H1 (cell line): ENCODE measurements around the gene TM4SF20. TPM values are rescaled to one million over a fixed set of nuclear protein-coding genes. Genes with fewer than 3 reads are reported as not detected.

Experiments
- CTCF ChIA-PET: fragments of 300-600 bp; sonication (Branson Sonifier 250); formaldehyde crosslinking; loops from one replicate; lab custom pipeline; 2021; ENCODE audit not compliant: partially characterized antibody; lab: Charles Lee
- POLR2A ChIA-PET: fragments of 300-600 bp; sonication (Branson Sonifier 250); formaldehyde crosslinking; loops from one replicate; lab custom pipeline; 2021; ENCODE audit warnings: inconsistent platforms; ENCODE audit not compliant: partially characterized antibody; lab: Charles Lee
- DNase-seq, 2 experiments: peaks; one replicate each; pipeline versions ENCODE4 v3.0.0 to v3.0.0-alpha.2; 2010 to 2022; ENCODE audit warnings: low spot score in 2 of 2, low read depth in 1 of 2, mixed read lengths in 1 of 2
- FAIRE-seq: peaks from 2 replicates; lab custom pipeline; 2011; peaks lifted over from hg19 to GRCh38; lab: Jason Lieb, UNC
- H2AFZ ChIP-seq: 2 replicates; pipeline ENCODE4 v1.8.1; 2012; ENCODE audit warnings: low read length, inconsistent platforms
- H2AK5ac ChIP-seq: 2 replicates; pipeline ENCODE4 v1.6.1; 2013; ENCODE audit warnings: low read depth, low read length
- H2BK120ac ChIP-seq: replicated peaks from 2 replicates; pipeline ENCODE3; 2013; ENCODE audit warnings: low read depth, low read length, inconsistent platforms
- H2BK12ac ChIP-seq: 2 replicates; pipeline ENCODE4 v1.6.1; 2013; ENCODE audit warnings: low read depth, low read length
- H2BK15ac ChIP-seq: 2 replicates; pipeline ENCODE4 v1.6.1; 2013; ENCODE audit warnings: low read length
- H2BK20ac ChIP-seq: 2 replicates; pipeline ENCODE4 v1.6.1; 2013; ENCODE audit warnings: low read length
- H2BK5ac ChIP-seq: 2 replicates; pipeline ENCODE4 v1.6.1; 2013; ENCODE audit warnings: low read depth, low read length
- H3K14ac ChIP-seq: 2 replicates; pipeline ENCODE4 v1.6.1; 2013; ENCODE audit warnings: inconsistent platforms; ENCODE audit not compliant: insufficient read length
- H3K18ac ChIP-seq: 2 replicates; pipeline ENCODE4 v1.6.1; 2013; ENCODE audit warnings: low read length; ENCODE audit errors: extremely low read depth
- H3K23ac ChIP-seq: 2 replicates; pipeline ENCODE4 v1.6.1; 2013; ENCODE audit warnings: inconsistent platforms; ENCODE audit not compliant: insufficient read length
- H3K23me2 ChIP-seq: 2 replicates; pipeline ENCODE4 v1.6.1; 2013; ENCODE audit warnings: low read depth, low read length
- H3K27ac ChIP-seq: 2 replicates; pipeline ENCODE4 v1.6.1; 2011; ENCODE audit warnings: low read depth, low read length, inconsistent platforms
- H3K27me3 ChIP-seq, 4 experiments: replicated peaks in 1 of 4; 1 replicate in 1 of 4; 2 replicates in 3 of 4; pipeline versions ENCODE4 v1.6.1 to v1.8.1; 2011 to 2013; ENCODE audit warnings: low read length in 3 of 4, mild to moderate bottlenecking in 3 of 4, inconsistent platforms in 2 of 4, mixed read lengths in 2 of 4, moderate library complexity in 1 of 4; ENCODE audit not compliant: control insufficient read depth in 3 of 4, insufficient read depth in 3 of 4; ENCODE audit errors: extremely low read depth in 1 of 4
- H3K36me3 ChIP-seq, 4 experiments: 2 replicates each; pipeline versions ENCODE4 v1.6.1 to v1.8.1; 2011 to 2013; ENCODE audit warnings: mild to moderate bottlenecking in 4 of 4, low read length in 3 of 4, moderate library complexity in 2 of 4, control low read depth in 1 of 4, inconsistent platforms in 1 of 4; ENCODE audit not compliant: insufficient read depth in 4 of 4, control insufficient read depth in 2 of 4
- H3K4ac ChIP-seq: replicated peaks from 2 replicates; pipeline ENCODE3; 2013; ENCODE audit warnings: low read length, low read depth, mixed read lengths, inconsistent platforms; ENCODE audit not compliant: insufficient read length
- H3K4me1 ChIP-seq, 4 experiments: replicated peaks in 1 of 4; 1 replicate in 1 of 4; 2 replicates in 3 of 4; pipeline versions ENCODE4 v1.6.1 to v1.8.1; 2011 to 2013; ENCODE audit warnings: low read length in 3 of 4, inconsistent platforms in 2 of 4, mixed read lengths in 1 of 4; ENCODE audit not compliant: insufficient read depth in 4 of 4, control insufficient read depth in 3 of 4
- H3K4me2 ChIP-seq, 2 experiments: 2 replicates each; pipeline versions ENCODE4 v1.6.1 to v1.8.1; 2011 to 2013; ENCODE audit warnings: low read depth in 2 of 2, low read length in 2 of 2, control low read depth in 1 of 2, inconsistent platforms in 1 of 2, mild to moderate bottlenecking in 1 of 2; ENCODE audit not compliant: insufficient read depth in 1 of 2
- H3K4me3 ChIP-seq, 4 experiments: fragments of 200-600, 300-600 bp in 1 of 4; sonication (generic), shearing (Covaris generic), sonication (Bioruptor Twin) in 1 of 4; 2 replicates each; pipeline versions ENCODE4 v1.5.1 to v1.8.1; 2011 to 2016; ENCODE audit warnings: low read length in 4 of 4, low read depth in 3 of 4, control low read depth in 2 of 4, inconsistent platforms in 2 of 4, mild to moderate bottlenecking in 2 of 4, mixed read lengths in 1 of 4, moderate library complexity in 1 of 4; ENCODE audit not compliant: insufficient read depth in 2 of 4; ENCODE audit errors: extremely low read depth in 1 of 4
- H3K56ac ChIP-seq: replicated peaks from 2 replicates; pipeline ENCODE3; 2013; ENCODE audit warnings: low read depth, mild to moderate bottlenecking, mixed read lengths, low read length, inconsistent platforms; ENCODE audit not compliant: insufficient read length
- H3K79me1 ChIP-seq: 2 replicates; pipeline ENCODE4 v1.6.1; 2013; ENCODE audit warnings: low read depth, low read length, control low read depth
- H3K79me2 ChIP-seq, 2 experiments: 2 replicates each; pipeline versions ENCODE4 v1.6.1 to v1.8.1; 2012 to 2013; ENCODE audit warnings: low read length in 2 of 2, mild to moderate bottlenecking in 2 of 2, inconsistent platforms in 1 of 2; ENCODE audit not compliant: insufficient read depth in 2 of 2, control insufficient read depth in 1 of 2
- H3K9ac ChIP-seq, 4 experiments: replicated peaks in 1 of 4; 1 replicate in 1 of 4; 2 replicates in 3 of 4; pipeline versions ENCODE4 v1.6.1 to v1.8.1; 2011 to 2013; ENCODE audit warnings: low read depth in 3 of 4, low read length in 3 of 4, control low read depth in 2 of 4, mild to moderate bottlenecking in 2 of 4, moderate library complexity in 2 of 4, inconsistent platforms in 1 of 4; ENCODE audit errors: extremely low read depth in 1 of 4
- H3K9me3 ChIP-seq, 2 experiments: 2 replicates each; pipeline versions ENCODE4 v1.6.1 to v1.8.1; 2012 to 2013; ENCODE audit warnings: mild to moderate bottlenecking in 2 of 2, moderate library complexity in 2 of 2, control low read depth in 1 of 2, inconsistent platforms in 1 of 2, low read depth in 1 of 2, low read length in 1 of 2, mixed read lengths in 1 of 2; ENCODE audit not compliant: insufficient read depth in 2 of 2
- H4K20me1 ChIP-seq, 2 experiments: replicated peaks in 1 of 2; 2 replicates each; pipeline versions ENCODE3 to v1.8.1; 2011 to 2013; ENCODE audit warnings: inconsistent platforms in 2 of 2, low read length in 2 of 2, mild to moderate bottlenecking in 1 of 2; ENCODE audit not compliant: insufficient read depth in 2 of 2, control insufficient read depth in 1 of 2
- H4K5ac ChIP-seq: 2 replicates; pipeline ENCODE4 v1.6.1; 2013; ENCODE audit warnings: low read length, low read depth, mixed read lengths, inconsistent platforms; ENCODE audit not compliant: insufficient read length
- H4K8ac ChIP-seq: 2 replicates; pipeline ENCODE4 v1.8.0; 2013; ENCODE audit warnings: mild to moderate bottlenecking, moderate library complexity, low read length, inconsistent platforms; ENCODE audit not compliant: insufficient read depth; ENCODE audit errors: extremely low read depth
- H4K91ac ChIP-seq: replicated peaks from 2 replicates; pipeline ENCODE3; 2013; ENCODE audit warnings: low read length, mixed read lengths, inconsistent platforms; ENCODE audit not compliant: insufficient read length
- BCL11A ChIP-seq, 2 experiments: IDR thresholded peaks; one replicate each; pipeline ENCODE4 v1.6.1; 2011; ENCODE audit warnings: low read depth in 2 of 2, low read length in 2 of 2, mild to moderate bottlenecking in 2 of 2
- CEBPB ChIP-seq: IDR thresholded peaks from 2 replicates; pipeline ENCODE4 v1.6.1; 2012; ENCODE audit warnings: low read depth, low read length
- KDM5A ChIP-seq: fragments of 200-600 bp; IDR thresholded peaks from 2 replicates; pipeline ENCODE4 v1.7.1; 2012; ENCODE audit warnings: mild to moderate bottlenecking, low read length, inconsistent platforms, mixed read lengths
- MAFK ChIP-seq: IDR thresholded peaks from 2 replicates; pipeline ENCODE4 v1.6.1; 2012; ENCODE audit warnings: low read depth, mild to moderate bottlenecking, improper control_type of control experiment, low read length
- SUZ12 ChIP-seq: fragments of 200-600 bp; sonication (generic); IDR thresholded peaks from 2 replicates; pipeline ENCODE4 v1.6.1; 2012; ENCODE audit warnings: mild to moderate bottlenecking, inconsistent platforms, low read length, moderate library complexity, mixed read lengths
- TBP ChIP-seq: IDR thresholded peaks from 2 replicates; pipeline ENCODE4 v1.6.1; 2011; ENCODE audit warnings: low read depth, low read length, improper control_type of control experiment
- YY1 ChIP-seq: IDR thresholded peaks from 2 replicates; pipeline ENCODE4 v1.6.1; 2011; ENCODE audit warnings: low read depth, mild to moderate bottlenecking, low read length
- WGBS, 2 experiments: shearing (Covaris generic) in 1 of 2; methylation state at CpG; one replicate each; pipeline versions ENCODE4 v1.1.6 to v1.1.7; 2013 to 2015; ENCODE audit warnings: low lambda C conversion rate in 2 of 2, mixed read lengths in 2 of 2, inconsistent platforms in 1 of 2, low coverage in 1 of 2, missing lambda C conversion rate in 1 of 2; ENCODE audit not compliant: insufficient replicate concordance in 2 of 2, insufficient coverage in 1 of 2, insufficient read length in 1 of 2; ENCODE audit errors: extremely low coverage in 1 of 2, missing lambda C conversion rate in 1 of 2; 5-methylcytosine and 5-hydroxymethylcytosine counted together
- polyA plus RNA-seq, 7 experiments: library from polyadenylated mRNA; depleted of rRNA in 3 of 7; stranded (reverse) in 5 of 7; unstranded in 2 of 7; fragments of >200 nt in 5 of 7; fragments of 200-250 nt in 2 of 7; gene quantifications; 1 replicate in 5 of 7; 2 replicates in 1 of 7; 4 replicates in 1 of 7; pipeline versions ENCODE4 v1.2.1 to v1.2.3, GENCODE V29; 2011 to 2013; ENCODE audit warnings: missing spikeins in 2 of 7, mixed read lengths in 2 of 7
- total RNA-seq: library from RNA; stranded (reverse); fragmentation: NEBNext Ultra II Directional; extraction: Animal tissue kit (Norgen Biotek cat#: 25700); gene quantifications from 2 replicates; pipeline ENCODE4 v1.2.1, GENCODE V29; 2021
- TF ChIP-seq, protein P1 (sequence below): IDR thresholded peaks from 2 replicates; pipeline ENCODE4 v1.6.1; 2012; ENCODE audit warnings: inconsistent platforms
- TF ChIP-seq, protein P2 (sequence below): IDR thresholded peaks from 2 replicates; pipeline ENCODE4 v1.6.1; 2011; ENCODE audit warnings: low read length, improper control_type of control experiment

The TM4SF20 gene
- total and polyA plus RNA-seq, 2 of the 8 experiments (the other 6 are each of a cell fraction or from before 2014, with no cell fraction given), result not detected

DNA sequence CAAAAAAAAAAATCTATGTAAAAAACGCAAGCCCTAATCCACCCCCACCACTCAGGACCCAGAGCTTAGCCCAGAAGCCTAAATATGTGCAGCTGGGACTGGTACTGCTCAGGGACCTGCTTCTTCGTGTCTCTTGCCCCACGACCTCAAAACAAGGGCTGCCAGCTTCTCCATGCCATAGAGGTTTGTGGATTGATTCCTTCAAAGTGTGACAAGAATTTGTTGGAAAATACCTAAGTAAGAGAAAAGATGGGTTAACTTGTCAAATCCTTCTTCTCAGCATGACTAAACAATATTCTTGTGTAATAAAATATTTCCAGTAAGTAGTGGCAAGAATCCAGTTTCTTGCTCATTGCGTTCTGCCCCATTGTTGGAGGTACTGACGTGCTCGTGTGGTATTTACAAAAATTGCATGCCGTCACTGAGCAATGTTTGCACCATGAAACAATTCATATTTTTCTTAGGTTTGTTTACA lies 9.5 kb upstream of the TM4SF20 start:
- H4K91ac ChIP-seq, result no peak overlapping the region
- H2BK20ac ChIP-seq, result no peak overlapping the region
- no peaks in the 10 kb centered on the region; a peak in 1 of 7 replicates for H3K4me1 ChIP-seq
- no peak overlapping the region for H3K23ac ChIP-seq
- H3K14ac ChIP-seq, result no peak overlapping the region
- H3K36me3 ChIP-seq, result no peaks in the 10 kb centered on the region
- H2BK5ac ChIP-seq, result no peak overlapping the region
- DNase-seq (no peak), FAIRE-seq (no peak)
- H3K4me2 ChIP-seq, result no peak overlapping the region
- no peak overlapping the region for H2BK120ac ChIP-seq
- CTCF ChIA-PET, result interaction anchor here (1.2 to 3.2 kb wide), 3 partner anchors 9 to 150 kb away, joined by 3 to 24 read pairs (median 4); partner anchors contain the start of gene TM4SF20
- no peak overlapping the region for H2AFZ ChIP-seq
- H4K8ac ChIP-seq, result no peak overlapping the region
- POLR2A ChIA-PET, result interaction anchor here (0.6 kb wide), 1 partner anchor 120 kb away, joined by 3 read pairs; no protein-coding TSS in a partner anchor
- H4K5ac ChIP-seq, result no peak overlapping the region
- no peak overlapping the region for H3K9ac ChIP-seq
- H3K9me3 ChIP-seq, result no peaks in the 10 kb centered on the region
- no peaks in the 10 kb centered on the region for H3K79me1 ChIP-seq
- WGBS, 2 experiments, result 88% methylated on average over 7 of the region's 7 CpGs; no CpG with 5 or more reads in 1 of the 2 experiments
- H3K23me2 ChIP-seq, result no peaks in the 10 kb centered on the region; the same call in 1 of the 2 replicates
- no peak overlapping the region for H2BK15ac ChIP-seq
- no peak overlapping the region for H3K18ac ChIP-seq
- no peak overlapping the region for H3K56ac ChIP-seq
- no peaks in the 10 kb centered on the region for H4K20me1 ChIP-seq
- no peak overlapping the region for H3K4me3 ChIP-seq
- H2BK12ac ChIP-seq, result no peak overlapping the region
- H3K79me2 ChIP-seq, result no peaks in the 10 kb centered on the region
- no peak overlapping the region for H3K27ac ChIP-seq
- H3K4ac ChIP-seq, result no peak overlapping the region
- no peaks in the 10 kb centered on the region for H3K27me3 ChIP-seq
- no peak overlapping the region for H2AK5ac ChIP-seq
- TF ChIP-seq TBP (no peak), CEBPB (no peak), BCL11A (IDR thresholded peaks at IDR 0.05; ENCODE audit: low read depth in 2 of 2, low read length in 2 of 2) (no peak), KDM5A (no peak), YY1 (no peak), SUZ12 (no peak), MAFK (no peak)
- TF ChIP-seq, protein P1, sequence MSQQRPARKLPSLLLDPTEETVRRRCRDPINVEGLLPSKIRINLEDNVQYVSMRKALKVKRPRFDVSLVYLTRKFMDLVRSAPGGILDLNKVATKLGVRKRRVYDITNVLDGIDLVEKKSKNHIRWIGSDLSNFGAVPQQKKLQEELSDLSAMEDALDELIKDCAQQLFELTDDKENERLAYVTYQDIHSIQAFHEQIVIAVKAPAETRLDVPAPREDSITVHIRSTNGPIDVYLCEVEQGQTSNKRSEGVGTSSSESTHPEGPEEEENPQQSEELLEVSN, result no peak
- TF ChIP-seq, protein P2, sequence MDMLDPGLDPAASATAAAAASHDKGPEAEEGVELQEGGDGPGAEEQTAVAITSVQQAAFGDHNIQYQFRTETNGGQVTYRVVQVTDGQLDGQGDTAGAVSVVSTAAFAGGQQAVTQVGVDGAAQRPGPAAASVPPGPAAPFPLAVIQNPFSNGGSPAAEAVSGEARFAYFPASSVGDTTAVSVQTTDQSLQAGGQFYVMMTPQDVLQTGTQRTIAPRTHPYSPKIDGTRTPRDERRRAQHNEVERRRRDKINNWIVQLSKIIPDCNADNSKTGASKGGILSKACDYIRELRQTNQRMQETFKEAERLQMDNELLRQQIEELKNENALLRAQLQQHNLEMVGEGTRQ, result no peak
